ENCODE measurements around the gene ZBTB6.

Gene ZBTB6, protein sequence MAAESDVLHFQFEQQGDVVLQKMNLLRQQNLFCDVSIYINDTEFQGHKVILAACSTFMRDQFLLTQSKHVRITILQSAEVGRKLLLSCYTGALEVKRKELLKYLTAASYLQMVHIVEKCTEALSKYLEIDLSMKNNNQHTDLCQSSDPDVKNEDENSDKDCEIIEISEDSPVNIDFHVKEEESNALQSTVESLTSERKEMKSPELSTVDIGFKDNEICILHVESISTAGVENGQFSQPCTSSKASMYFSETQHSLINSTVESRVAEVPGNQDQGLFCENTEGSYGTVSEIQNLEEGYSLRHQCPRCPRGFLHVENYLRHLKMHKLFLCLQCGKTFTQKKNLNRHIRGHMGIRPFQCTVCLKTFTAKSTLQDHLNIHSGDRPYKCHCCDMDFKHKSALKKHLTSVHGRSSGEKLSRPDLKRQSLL

DNA sequence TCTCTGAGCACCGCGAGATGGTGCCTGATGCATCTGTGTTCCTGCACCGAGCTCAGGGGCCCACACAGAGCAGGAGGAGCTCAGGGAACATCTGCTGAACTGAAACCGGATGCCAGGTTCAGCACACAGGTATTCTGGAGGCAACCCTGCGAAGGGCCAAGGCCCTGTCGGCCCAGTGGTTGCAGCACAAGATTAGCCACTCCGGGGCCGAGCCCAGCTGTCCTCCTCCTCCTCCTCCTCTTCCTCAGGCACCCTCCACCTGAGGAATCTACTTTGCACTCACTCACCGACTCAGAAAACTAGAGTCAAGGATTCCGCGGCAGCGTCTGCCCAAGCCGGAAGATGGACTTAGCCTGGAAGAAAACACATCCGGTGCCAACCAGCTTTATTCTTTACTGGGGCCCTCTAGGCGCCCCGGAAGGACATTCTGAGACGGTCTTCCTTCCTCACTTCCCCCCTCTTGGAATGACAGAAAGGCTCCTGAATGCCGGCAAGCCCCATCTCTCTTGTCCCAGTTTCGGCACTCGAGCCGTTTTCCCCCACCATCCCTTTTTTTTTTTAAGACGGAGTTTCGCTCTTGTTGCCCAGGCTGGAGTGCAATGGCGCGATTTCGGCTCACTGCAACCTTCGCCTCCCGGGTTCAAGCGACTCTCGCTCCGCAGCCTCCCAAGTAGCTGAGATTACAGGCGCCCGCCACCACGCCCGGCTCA, at the start of gene ZBTB6:
ZBTB6 (minus strand) TSS at position 360 of the 710 bp plus-strand sequence. CDS start 1,251 bp downstream, outside the sequence.
- peak; percentile 29 to 43 (median 32) for DNase-seq (ENCODE audit: low read depth in 3 of 3, low spot score in 1 of 3)

DNA sequence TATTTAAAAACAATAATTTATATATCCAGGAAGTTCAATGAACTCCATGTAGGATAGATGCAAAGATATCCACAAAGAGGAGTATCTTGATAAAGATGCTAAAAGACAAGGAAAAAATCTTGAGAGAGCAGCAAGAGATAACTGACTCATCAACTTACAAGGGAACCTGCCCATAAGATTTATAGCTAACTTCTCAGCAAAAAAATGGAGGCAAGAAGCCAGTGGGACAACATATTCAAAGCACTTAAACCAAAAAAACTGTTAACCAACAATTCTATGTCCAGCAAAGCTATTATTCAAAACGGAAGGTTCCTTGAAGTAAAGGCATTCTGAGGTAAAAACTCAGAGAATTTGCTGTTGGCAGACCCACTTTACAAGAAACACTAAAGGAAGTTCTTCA, 48.0 kb upstream of the ZBTB6 start:
- DNase-seq (ENCODE audit: low read depth in 3 of 3, low spot score in 1 of 3), result no peak

DNA sequence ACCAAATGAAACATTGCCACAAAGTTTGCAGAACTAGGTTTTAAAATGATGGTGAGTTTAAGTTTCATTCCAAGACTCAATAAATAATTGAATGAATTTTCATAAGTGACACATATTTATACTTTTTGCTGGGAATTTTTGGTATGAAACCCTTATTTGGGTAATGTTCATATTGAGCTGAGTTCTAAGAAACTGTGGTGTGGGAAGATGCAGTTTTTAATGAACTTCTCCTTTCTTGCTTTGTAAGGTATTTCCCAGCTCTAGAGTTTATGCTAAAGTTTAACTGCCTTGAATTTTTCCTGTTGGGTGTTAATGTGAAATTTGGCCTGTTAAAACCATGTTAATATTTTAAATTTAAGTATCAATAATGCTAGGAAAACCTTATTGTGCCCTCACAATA, 42.8 kb upstream of the ZBTB6 start:
- DNase-seq (ENCODE audit: low read depth in 3 of 3, low spot score in 1 of 3), result no peak

DNA sequence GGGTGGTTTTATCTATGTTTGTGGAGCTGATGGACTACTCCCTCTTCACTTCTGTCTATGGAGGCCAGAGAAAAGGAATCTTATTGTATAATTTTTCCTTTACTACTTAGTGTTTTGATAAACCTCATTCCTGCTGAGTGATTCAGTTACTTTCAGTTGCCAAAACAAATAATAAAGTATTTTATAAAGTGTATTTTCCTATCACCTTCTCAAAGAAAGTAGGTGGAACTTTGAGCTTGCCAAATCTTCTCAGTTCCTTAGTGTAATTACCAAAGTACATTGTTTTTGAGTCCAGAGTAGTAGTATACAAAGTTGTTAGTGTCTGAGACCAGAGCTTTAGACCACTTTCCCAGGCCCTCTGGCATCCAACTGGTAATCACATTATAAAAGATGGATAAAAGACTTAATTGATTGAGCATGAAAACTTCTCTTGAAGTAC, 41.1 kb upstream of the ZBTB6 start:
- no peak for DNase-seq (ENCODE audit: low read depth in 3 of 3, low spot score in 1 of 3)

DNA sequence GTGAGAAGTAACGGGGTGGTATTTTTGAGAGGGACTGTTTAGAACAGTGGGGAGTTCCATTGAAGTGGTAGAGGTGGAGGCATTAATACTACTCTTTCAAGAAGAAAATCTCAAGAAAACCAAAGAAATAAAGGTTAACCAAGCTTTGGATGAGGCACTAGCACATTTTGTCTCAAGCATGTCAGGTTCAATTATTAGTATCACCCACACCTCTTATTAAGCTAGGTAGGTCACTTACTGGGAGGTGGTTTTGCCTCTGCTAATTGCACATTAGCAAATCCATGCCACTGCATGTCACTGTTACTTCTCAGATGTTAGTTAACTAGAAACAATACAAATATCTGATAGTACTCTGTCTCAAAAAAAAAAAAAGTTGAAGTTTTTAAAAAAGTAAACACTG, 37.9 kb upstream of the ZBTB6 start:
- no peak for DNase-seq (ENCODE audit: low read depth in 3 of 3, low spot score in 1 of 3)

DNA sequence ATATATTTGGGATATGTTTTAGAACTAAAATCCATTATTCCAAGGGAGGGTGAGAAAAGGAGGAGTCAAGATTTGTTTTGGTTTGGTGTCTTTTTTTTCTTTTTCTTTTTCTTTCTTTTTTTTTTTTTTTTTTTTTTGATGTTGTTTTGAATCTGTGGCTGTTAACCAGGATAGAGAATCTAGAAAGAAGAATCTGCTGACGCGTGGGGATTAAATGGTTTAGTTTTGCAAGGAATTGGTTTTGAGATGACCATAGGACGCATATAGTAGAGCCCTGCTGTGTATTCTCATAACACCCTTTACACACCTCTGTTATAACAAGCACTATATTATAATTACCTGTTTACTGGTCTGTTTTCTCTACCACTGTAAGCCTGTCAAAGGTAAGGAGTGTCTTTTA, 37.1 kb upstream of the ZBTB6 start:
- DNase-seq (ENCODE audit: low read depth in 3 of 3, low spot score in 1 of 3), result no peak

DNA sequence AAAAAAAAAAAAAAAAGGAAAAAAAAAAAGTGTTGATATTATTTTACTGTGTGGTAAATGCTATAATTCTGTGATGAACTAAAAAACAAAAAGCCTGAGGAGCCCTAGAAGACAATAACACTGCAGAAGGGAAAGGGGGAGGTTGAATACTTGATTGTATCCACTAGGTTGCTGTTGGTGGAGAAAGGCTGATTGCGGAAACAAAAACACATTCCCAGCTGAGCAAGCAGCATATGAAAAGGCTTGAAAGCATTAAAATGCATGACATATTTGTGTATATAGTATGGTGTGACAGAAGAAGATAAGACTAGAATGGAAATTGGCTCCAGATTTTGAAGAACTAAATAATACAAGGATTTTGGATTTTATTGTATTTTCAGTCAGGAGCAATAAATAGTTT, 36.6 kb upstream of the ZBTB6 start:
- DNase-seq (ENCODE audit: low read depth in 3 of 3, low spot score in 1 of 3), result no peak

DNA sequence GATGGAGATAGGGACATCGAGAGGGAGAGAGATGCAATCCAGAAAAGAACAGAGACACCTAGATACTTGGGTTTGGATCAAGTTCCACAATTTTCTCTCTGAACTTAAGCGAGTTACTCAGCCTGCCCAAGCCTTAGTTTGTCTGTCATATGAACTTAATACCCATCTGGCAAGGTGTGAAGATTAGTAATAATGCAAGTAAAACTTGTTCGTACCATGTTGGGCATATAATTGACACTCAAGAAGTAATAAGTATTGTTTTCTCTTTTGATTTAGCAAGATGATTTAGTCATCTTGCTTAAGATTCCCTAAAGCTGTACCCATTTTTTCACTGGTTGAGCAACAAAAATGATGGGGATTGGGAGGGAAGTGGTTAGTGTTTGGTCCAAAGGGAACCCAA, 35.2 kb upstream of the ZBTB6 start:
- no peak for DNase-seq (ENCODE audit: low read depth in 3 of 3, low spot score in 1 of 3)

DNA sequence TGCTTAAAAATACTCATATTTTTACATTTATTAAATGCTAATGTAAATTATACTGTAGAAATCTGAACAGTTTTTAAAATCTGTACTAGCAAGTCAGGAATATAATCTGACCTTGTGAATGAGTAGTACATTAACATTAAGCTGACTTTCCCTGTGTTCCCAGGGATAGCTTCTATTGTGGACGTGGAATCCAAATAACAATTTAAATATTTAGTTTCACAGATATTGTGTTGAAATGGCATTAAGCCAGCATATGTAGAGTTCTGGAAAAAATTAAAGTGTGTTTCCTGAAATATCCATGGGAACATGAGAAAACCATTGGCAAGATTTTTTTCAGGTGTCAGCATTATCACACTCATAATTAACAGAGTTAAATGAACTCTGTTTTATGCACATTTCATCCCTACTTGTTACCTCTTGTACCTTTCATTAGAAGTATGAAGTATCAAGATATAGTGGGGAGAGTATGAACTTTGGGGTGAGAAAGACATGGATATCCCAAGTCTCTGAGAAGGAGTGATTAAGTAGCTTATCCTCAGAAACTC, 33.4 kb upstream of the ZBTB6 start:
- DNase-seq (ENCODE audit: low read depth in 3 of 3, low spot score in 1 of 3), result no peak

DNA sequence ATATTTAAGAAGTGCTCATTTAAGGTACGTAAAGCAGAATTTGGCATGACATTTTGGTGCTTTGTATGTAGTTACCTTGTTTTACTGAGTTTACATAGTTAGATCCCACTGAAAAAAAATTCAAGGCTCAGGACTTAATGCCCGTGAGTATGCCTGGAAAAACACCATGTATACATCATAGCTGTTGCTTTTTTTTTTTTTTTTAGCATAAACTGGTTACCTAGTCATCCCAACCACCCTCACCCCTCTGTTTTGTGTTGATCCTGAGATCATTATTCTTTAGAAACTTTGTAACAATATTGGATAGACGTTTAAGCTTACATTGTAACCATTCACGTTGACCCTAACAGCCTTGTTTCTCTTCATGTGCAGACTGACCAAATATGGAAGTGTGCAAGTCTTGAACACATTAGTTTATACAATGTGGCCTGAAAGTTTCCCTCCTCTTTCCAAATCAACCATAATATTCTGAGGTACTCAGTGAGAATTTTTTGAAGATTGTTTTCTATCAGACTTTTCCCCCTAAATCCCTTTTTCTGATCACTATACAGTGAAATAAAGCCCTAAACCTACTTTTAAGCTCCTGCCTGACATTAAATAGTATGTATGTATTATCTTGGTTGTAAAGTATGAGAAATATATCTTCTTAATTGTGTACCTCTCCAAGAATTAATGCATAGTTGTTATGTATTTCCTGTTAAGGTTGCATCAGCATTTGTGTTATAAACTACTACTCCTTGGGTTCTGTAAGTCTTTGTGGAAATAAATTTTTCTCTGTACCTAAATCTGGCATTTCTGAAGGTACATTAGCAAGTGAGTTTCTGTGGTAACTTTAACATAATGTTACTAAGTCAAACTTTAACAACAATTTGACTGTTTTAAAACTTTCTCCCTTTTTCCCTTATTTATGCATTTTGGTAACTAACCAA, 32.1 kb upstream of the ZBTB6 start:
- no peak for DNase-seq (ENCODE audit: low read depth in 3 of 3, low spot score in 1 of 3)

DNA sequence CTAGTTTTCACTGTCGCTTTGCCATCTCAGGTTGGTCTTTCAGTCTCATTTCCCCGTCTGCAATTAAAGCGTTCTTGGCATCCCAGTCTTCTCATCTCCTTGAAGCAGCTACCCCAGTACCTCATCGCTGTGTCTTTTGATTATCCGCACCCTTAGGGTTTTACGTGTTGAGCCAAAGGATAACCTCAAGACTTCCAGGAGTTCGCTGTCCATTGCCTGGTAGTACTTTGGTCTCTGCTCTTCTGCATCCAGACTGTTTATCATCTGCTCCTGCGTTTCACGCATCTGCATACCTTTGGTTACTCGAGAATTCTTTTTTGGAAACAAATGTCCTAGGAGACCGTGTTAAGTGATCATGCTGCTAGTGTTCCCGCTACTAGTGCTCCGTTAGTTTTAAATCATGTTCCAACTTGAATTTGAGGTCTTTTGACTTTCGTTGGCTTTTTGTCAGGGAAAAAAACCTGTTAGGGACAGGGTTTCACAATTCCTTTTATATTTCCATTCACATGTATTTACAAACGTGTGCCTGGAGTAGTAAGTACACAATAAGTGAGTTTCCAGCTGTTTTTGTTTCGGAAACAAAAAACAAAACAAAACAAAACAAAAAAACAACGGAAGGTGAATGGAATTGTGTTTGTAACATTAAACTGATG, 28.6 kb upstream of the ZBTB6 start:
- no peak for DNase-seq (ENCODE audit: low read depth in 3 of 3, low spot score in 1 of 3)

DNA sequence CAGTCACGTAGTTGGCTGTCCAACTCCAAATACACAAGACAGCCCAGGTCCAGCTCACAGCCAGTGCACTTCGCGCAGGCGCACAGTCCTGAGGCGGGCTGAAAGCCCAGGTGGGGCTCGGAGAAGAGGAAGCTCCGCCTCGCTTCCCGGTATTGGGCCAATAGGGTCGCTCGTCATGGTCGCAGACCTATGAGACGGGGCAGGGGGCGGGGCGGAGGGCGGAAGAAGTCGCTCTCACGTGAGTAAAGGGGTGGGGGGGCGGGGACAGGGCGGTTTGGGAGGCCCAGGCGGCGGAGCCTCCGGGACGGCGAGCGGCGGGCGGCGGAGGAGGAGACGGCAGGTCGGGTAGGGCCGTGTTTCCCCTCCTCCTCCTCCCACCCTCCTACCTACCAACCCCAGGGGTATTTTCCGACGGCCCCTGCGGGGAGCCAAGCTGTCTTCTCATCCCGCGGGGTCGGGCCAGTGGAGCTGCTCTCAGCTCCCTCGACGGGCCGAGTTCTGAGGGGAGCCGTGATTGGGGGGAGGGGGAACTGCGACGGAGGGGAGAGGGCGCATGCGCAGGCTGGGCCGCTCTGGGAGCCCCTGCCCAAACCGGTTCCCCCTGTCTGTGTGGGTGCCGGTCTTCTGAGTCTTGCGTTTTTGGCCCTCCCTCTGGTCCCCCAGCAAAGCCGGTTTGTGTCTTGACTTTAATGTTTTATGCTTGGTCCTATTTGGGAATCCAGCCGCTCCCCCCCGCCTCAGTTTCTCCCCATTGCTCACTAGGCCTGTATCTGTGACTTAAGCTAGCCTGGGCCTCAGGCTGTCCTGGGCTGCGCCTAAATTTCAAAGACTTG, 27.8 kb upstream of the ZBTB6 start, which contains the start of gene RABGAP1:
RABGAP1 (plus strand) TSS at position 272 of the 833 bp plus-strand sequence. CDS start 16,040 bp downstream, outside the sequence.
- DNase-seq (ENCODE audit: low read depth in 3 of 3, low spot score in 1 of 3), result peak; percentile 96 to 97 (median 97)

DNA sequence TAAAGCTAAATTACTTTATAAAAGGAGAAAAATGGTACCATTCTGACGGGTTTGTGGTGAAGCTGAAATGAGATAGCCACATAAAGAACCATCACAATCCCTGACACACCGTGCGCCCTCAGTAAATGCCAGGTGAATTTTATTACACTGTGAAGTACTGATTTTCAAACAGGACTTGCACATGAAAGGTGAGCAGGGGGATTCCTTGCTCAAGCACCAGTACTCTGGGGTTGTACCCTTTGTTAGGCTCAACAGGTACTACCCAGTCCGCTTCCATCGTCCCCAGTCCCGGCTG, 27.3 kb upstream of the ZBTB6 start:
- no peak for DNase-seq (ENCODE audit: low read depth in 3 of 3, low spot score in 1 of 3)

DNA sequence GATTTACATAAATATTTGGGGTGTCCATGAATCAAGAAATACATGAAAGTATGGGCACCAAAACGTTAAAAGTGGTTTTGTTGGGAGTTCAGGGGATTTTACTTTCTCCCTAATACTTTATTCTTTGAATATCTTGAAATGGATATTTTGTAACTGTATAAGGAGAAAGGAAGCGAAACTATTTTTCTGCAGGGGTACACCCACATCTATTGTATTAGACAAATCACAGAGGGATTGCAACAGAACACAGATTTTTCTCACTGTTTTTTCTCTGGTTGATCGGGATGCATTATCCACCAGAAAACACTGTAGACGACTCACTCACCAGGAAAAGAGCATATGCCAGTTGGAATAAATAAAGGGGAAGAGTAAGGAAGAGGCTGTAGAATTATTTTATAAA, 26.5 kb upstream of the ZBTB6 start:
- DNase-seq (ENCODE audit: low read depth in 3 of 3, low spot score in 1 of 3), result no peak

DNA sequence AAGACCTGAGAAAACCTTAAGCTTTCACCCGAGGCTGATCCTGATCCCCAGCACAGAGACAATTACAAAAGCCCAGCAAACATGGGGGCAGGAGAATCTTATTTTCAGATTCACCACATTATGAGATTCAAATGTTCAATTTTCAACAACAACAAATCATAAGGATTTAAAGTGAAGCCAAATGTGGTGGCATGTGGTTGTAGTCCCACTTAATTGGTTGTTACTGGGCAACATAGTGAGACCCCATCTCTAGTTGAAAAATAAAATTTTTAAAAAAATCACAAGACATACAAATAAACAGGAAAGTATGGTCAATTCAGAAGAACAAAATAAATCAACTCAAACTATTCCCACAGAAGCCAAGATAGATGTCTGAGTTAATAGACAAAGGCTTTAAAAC, 23.8 kb upstream of the ZBTB6 start:
- DNase-seq (ENCODE audit: low read depth in 3 of 3, low spot score in 1 of 3), result no peak

DNA sequence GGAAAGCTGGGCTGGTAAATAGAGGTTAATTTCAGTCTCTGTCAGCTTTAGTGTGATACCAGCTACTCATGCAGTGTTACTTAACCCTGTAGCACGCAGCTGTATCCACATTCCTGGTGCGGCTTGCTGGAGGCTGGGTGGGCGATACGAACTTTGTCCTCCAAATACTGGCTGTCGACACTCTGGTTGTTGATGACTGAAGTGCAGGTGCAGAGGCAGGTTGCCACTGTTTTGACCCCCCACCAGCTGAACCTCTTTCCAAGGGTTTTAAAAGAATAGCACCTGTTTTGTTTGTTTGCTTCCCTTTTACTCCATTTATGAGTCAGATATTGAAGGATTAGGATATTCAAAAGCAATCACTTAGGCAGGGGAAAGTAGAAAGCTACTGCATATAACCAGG, 23.3 kb upstream of the ZBTB6 start:
- no peak for DNase-seq (ENCODE audit: low read depth in 3 of 3, low spot score in 1 of 3)

DNA sequence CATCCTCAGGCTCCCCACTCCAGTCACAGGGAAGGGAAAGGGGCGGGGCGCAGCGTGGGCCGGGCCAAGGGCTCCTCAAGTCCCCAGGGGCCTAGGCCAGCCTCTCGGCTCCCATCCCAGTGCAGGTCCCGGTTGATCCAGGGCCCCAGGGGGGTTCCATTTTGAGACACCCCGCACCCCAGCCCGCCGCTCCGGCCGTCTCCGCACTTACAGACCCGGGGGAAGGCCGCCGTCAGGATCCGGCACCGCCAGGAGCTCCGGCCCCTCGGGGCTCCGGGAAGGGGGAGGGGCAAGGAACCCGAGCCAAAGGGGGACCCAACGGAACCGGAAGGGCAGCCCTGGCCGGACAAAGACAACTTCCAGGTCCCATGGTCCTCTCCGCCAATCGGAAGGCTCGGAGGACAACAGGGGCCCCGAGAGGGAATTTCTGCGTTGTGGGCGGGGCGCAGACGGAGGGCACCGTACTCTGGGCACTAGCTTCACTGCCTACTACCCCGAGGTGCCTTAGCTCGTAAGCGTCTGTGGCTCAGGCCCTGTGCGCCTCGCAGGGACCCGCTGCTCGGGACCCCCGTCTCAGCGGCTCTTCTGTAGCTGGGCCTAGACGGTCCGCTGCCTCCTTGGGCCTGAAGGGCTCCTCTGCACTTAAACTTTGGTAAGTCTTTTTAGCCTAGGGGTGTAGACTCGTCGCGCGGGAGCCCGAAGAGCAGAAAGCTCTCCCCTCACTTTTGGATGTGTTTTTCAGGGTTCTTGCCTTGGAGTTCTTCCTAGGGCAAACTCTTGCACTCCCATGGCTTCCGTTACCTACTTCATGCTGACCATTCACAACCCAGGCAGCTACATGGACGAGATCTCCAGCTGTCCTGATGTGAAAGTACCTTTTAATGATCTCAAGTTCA, 18.4 kb upstream of the ZBTB6 start, which contains the start of gene ZBTB26:
ZBTB26 (minus strand) TSS at position 287 of the 896 bp plus-strand sequence. CDS start 11,578 bp downstream, outside the sequence.
- DNase-seq (ENCODE audit: low read depth in 3 of 3, low spot score in 1 of 3), result peak; percentile 67 to 76 (median 70)

DNA sequence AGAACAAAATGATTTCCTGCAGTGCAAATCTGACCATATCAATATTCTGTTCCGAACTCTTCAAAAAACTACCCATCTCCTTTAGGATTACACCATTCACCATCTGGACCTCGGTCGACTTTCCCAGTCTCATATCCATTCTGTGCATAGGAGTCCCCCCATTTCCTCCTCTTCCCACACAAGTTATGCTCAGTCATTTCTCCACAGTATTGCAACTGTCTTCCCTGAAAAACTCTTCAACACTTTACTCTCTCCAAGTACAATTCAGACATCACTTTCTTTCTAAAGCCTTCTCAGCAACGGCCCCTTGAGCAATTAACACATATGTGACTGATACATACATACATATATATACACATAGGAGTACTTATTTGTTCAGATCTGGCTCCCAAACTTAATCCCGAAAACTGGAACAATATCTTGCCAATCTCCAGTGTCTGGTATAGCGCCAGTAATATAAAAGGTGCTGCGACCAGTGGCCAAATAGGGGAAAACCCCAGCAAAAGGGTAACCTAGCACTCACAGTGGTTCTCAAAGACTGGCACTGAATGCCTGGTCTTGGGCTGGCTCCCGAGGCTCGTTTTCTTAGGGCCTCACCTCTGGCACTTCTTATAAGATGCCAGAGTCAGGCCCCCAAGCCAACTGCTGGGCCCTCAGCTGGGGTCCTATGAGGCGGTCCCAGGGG, 17.6 kb upstream of the ZBTB6 start:
- no peak for DNase-seq (ENCODE audit: low read depth in 3 of 3, low spot score in 1 of 3)
